ENCODE data around the gene RNF8. TPM values are rescaled to one million over a fixed set of nuclear protein-coding genes. Genes with fewer than 3 reads are reported as not detected.

Gene RNF8
- total and polyA plus RNA-seq, 11 donors = 10.3 to 20.6 (median 15.9) TPM

- 0 to 1% (median 0%) methylated on average over 30 to 61 of the region's 61 CpGs for WGBS, 4 donors
Observed at GRCh38 chr6:37432916-37433656, 79.3 kb downstream of the RNF8 start, which contains the start of gene CMTR1. CMTR1 (plus strand) TSS chr6:37433221; CDS start chr6:37435630, 2,409 bp downstream.

GRCh38 chr6:37433657-37434271, 80.0 kb downstream of the RNF8 start:
- peak overlapping the region; percentile 76 to 100 (median 96) for H3K4me3 ChIP-seq
- peak in 2 of 5 donors; percentile 29 to 64 for DNase-seq
- no peaks in the 10 kb centered on the region for H3K27me3 ChIP-seq
- 7 to 8% (median 8%) methylated on average over 13 of the region's 13 CpGs for WGBS, 4 donors
- peaks cover 0 to 37% (median 32%) of the 10 kb centered on the region in 9 donors for H3K36me3 ChIP-seq
- intact Hi-C loops (cut with DNase I) = loop anchor here in 2 of 10 donors (5.0 kb wide), 2 partner anchors 64 to 66 kb away; partner anchors contain the start of gene CCDC167 (in 1 of the 2)
- TF ChIP-seq POLR2A (IDR thresholded peaks at IDR 0.05) = no peak
- no peak for TF ChIP-seq CTCF (IDR thresholded peaks at IDR 0.05)
- peak overlapping the region; percentile 82 to 97 (median 94) for H3K27ac ChIP-seq
- peaks cover 0 to 29% (median 17%) of the 10 kb centered on the region in 12 donors for H3K4me1 ChIP-seq
- peak in 1 of 4 donors; percentile 10 for ATAC-seq
- H3K9me3 ChIP-seq = no peaks in the 10 kb centered on the region

More at GRCh38 chr6:37432916-37433656, 79.3 kb downstream of the RNF8 start, which contains the start of gene CMTR1:
- H3K36me3 ChIP-seq = peaks cover 0 to 30% (median 26%) of the 10 kb centered on the region in 9 donors
- peak; percentile 95 to 99 (median 97) for DNase-seq
- H3K4me3 ChIP-seq = peak within 1 kb of the TSS; percentile 76 to 100 (median 96)
- peak within 1 kb of the TSS; percentile 82 to 97 (median 94) for H3K27ac ChIP-seq
- TF ChIP-seq CTCF (IDR thresholded peaks at IDR 0.05) = peak in 1 of 12 donors; percentile 15
- TF ChIP-seq POLR2A (IDR thresholded peaks at IDR 0.05) = peak in 1 of 2 donors; percentile 65
- no peaks in the 10 kb centered on the region for H3K27me3 ChIP-seq
- H3K9me3 ChIP-seq = no peaks in the 10 kb centered on the region
- intact Hi-C loops (cut with DNase I) = loop anchor here in 2 of 10 donors (5.0 kb wide), 2 partner anchors 64 to 66 kb away; partner anchors contain the start of gene CCDC167 (in 1 of the 2)
- peak; percentile 97 to 99 (median 99) for ATAC-seq
- H3K4me1 ChIP-seq = peaks cover 0 to 23% (median 17%) of the 10 kb centered on the region in 12 donors

GRCh38 chr6:37435373-37435772, 81.6 kb downstream of the RNF8 start:
- H3K9me3 ChIP-seq = no peaks in the 10 kb centered on the region
- no peak overlapping the region for H3K27ac ChIP-seq
- H3K27me3 ChIP-seq = no peaks in the 10 kb centered on the region
- ATAC-seq (no peak), DNase-seq (no peak)
- WGBS, 4 donors = 72 to 87% (median 84%) methylated on average over 4 of the region's 4 CpGs
- no peak for TF ChIP-seq POLR2A (IDR thresholded peaks at IDR 0.05)
- no peak for TF ChIP-seq CTCF (IDR thresholded peaks at IDR 0.05)
- intact Hi-C loops (cut with DNase I) = no loop called here
- peaks cover 0 to 53% (median 42%) of the 10 kb centered on the region in 9 donors for H3K36me3 ChIP-seq
- peaks cover 0 to 40% (median 23%) of the 10 kb centered on the region in 12 donors for H3K4me1 ChIP-seq
- H3K4me3 ChIP-seq = no peak overlapping the region

- WGBS, 4 donors = 84 to 91% (median 86%) methylated on average over 5 of the region's 5 CpGs
- intact Hi-C loops (cut with DNase I) = no loop called here
Observed at GRCh38 chr6:37435816-37436215, 82.0 kb downstream of the RNF8 start.

More at GRCh38 chr6:37435816-37436215, 82.0 kb downstream of the RNF8 start:
- Histone ChIP-seq H3K36me3 (peaks cover 0 to 58% (median 42%) of the 10 kb centered on the region in 9 donors), H3K27ac (no peak overlapping the region), H3K4me1 (peaks cover 0 to 44% (median 23%) of the 10 kb centered on the region in 12 donors), H3K9me3 (no peaks in the 10 kb centered on the region), H3K4me3 (no peak overlapping the region), H3K27me3 (no peaks in the 10 kb centered on the region)
- TF ChIP-seq POLR2A (IDR thresholded peaks at IDR 0.05) (no peak), CTCF (IDR thresholded peaks at IDR 0.05) (no peak)
- no peak for ATAC-seq
- no peak for DNase-seq

All from heart left ventricle (tissue), 16 donors.